ENCODE results near the gene SLC26A8. TPM values are rescaled to one million over a fixed set of nuclear protein-coding genes. Genes with fewer than 3 reads are reported as not detected.

The SLC26A8 gene
- total and polyA plus RNA-seq, 3 experiments from 2014 or later, result not detected

DNA sequence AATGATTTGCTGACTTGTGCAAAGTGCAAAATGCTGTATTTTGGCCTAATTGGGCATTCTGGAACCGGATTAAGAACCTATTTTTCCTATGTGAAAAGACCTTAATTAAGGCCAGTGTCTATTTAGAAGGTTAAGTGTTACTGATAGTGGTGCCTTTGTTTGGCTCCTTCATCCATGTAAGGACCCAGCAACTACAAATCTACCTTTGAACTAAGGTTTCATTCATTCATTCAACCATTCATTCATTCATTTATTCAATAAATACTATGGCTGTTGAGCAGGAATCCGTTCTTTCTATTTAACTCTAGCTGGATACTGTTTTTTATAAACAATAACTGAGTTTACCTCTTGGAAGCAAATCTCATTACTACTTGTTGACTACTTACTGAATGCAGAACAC lies 36.8 kb upstream of the SLC26A8 start:
- H3K4me3 Mint-ChIP-seq, result no peak overlapping the region
- CTCF ChIA-PET, result interaction anchor here (1.3 kb wide), 1 partner anchor 32 kb away, joined by 3 read pairs; no protein-coding TSS in a partner anchor
- H3K27ac Mint-ChIP-seq, result no peak overlapping the region
- Histone ChIP-seq H3K27me3 (ENCODE audit: insufficient read depth, low read length, poor library complexity, severe bottlenecking) (no peaks in the 10 kb centered on the region), H3K27ac (ENCODE audit: low read depth, low read length) (no peak overlapping the region), H3K4me1 (ENCODE audit: insufficient read depth, low read length) (peaks cover 13% of the 10 kb centered on the region), H3K36me3 (ENCODE audit: insufficient read depth, low read length) (peaks cover 8% of the 10 kb centered on the region), H3K4me3 (ENCODE audit: low read length) (no peak overlapping the region), H3K9me3 (ENCODE audit: low read length) (no peaks in the 10 kb centered on the region)
- peaks cover 45 to 69% (median 51%) of the 10 kb centered on the region in 3 donors for H3K4me1 Mint-ChIP-seq
- H3K36me3 Mint-ChIP-seq, result peaks cover 8 to 59% (median 31%) of the 10 kb centered on the region in 3 donors
- POLR2A ChIA-PET, result no interaction called here
- no peak for DNase-seq
- H3K9me3 Mint-ChIP-seq, result no peaks in the 10 kb centered on the region
- no peaks in the 10 kb centered on the region for H3K27me3 Mint-ChIP-seq

DNA sequence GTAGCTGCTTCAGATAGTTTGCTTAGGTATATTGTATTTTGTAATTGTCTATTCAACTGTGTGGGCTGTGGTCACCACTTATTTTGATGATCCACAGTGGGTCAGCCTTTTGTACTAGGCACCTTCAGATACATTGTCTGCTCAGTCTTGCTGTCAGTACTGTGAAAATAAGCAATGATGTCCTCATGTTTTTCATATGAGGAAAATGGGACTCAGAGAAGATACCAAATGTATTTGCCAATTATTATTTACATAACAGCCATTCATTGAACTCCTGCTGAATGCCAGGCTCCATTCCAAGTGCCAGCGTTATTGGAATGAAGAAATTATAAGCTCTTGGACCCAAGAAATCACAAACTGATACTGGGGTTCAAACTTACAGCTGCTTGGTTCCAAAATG lies 31.7 kb upstream of the SLC26A8 start:
- no peak overlapping the region for H3K27ac ChIP-seq (ENCODE audit: low read depth, low read length)

DNA sequence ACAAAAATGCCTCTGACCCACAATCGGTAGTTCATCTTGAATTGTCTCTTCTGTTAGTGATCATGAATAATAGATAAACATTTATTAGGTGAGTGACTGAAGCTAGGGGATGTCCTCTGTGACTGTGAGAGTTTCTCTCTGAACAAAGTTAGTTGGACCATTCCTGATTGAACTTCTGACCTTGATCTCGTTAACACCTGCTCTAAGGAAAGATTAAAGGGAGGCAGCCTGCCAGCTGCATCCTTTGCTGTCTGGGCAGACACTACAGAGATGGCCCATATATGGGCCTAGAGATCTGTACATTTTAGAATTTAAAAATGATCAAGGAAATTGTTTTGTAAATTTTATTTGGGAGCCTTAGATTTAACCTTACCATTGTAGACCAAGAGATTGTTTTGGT lies 30.5 kb upstream of the SLC26A8 start:
- Histone ChIP-seq H3K4me1 (ENCODE audit: insufficient read depth, low read length) (peaks cover 13% of the 10 kb centered on the region), H3K27me3 (ENCODE audit: insufficient read depth, low read length, poor library complexity, severe bottlenecking) (no peaks in the 10 kb centered on the region), H3K4me3 (ENCODE audit: low read length) (no peak overlapping the region), H3K9me3 (ENCODE audit: low read length) (no peaks in the 10 kb centered on the region), H3K27ac (ENCODE audit: low read depth, low read length) (no peak overlapping the region), H3K36me3 (ENCODE audit: insufficient read depth, low read length) (peaks cover 11% of the 10 kb centered on the region)
- Mint-ChIP-seq H3K27ac (peak overlapping the region in 3 of 8 donors; percentile 12 to 63 (median 44)), H3K4me3 (no peak overlapping the region), H3K36me3 (peaks cover 5 to 43% (median 9%) of the 10 kb centered on the region in 3 donors), H3K9me3 (no peaks in the 10 kb centered on the region), H3K4me1 (peaks cover 17 to 36% (median 17%) of the 10 kb centered on the region in 3 donors), H3K27me3 (no peaks in the 10 kb centered on the region)
- no peak for DNase-seq
- ChIA-PET CTCF (no interaction called here), POLR2A (no interaction called here)

More for the DNA sequence above, 31.7 kb upstream of the SLC26A8 start:
- no peak for DNase-seq
- Histone ChIP-seq H3K4me1 (ENCODE audit: insufficient read depth, low read length) (peaks cover 5% of the 10 kb centered on the region), H3K27me3 (ENCODE audit: insufficient read depth, low read length, poor library complexity, severe bottlenecking) (no peaks in the 10 kb centered on the region), H3K9me3 (ENCODE audit: low read length) (no peaks in the 10 kb centered on the region), H3K36me3 (ENCODE audit: insufficient read depth, low read length) (peaks cover 11% of the 10 kb centered on the region), H3K4me3 (ENCODE audit: low read length) (no peak overlapping the region)
- H3K4me1 Mint-ChIP-seq, result peaks cover 22 to 48% (median 29%) of the 10 kb centered on the region in 3 donors
- H3K27ac Mint-ChIP-seq, result peak overlapping the region in 1 of 8 donors; percentile 71
- ChIA-PET CTCF (no interaction called here), POLR2A (interaction anchor here (0.8 kb wide), 1 partner anchor 9 kb away, joined by 4 read pairs; no protein-coding TSS in a partner anchor)
- no peak overlapping the region for H3K4me3 Mint-ChIP-seq
- H3K9me3 Mint-ChIP-seq, result no peaks in the 10 kb centered on the region
- no peaks in the 10 kb centered on the region for H3K27me3 Mint-ChIP-seq
- H3K36me3 Mint-ChIP-seq, result peaks cover 5 to 55% (median 20%) of the 10 kb centered on the region in 3 donors

DNA sequence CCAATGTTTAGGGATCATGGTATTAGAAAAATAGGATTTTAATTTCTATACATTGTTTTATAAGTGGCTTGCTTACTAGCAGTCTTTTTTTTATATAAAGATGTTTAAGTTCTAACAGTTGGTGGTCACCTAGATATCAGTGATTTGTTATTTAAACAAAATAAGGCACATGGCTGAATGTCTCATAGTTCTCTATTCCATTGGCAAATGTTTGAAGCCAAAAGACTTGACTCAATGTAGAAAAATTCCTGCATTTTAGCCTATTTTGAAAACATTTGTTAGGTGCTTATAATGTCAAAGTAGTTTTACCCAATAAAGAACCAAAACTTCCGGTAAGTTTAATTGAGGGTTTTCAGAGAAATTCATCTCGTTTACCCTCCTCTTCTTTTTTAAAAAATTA lies 30.0 kb upstream of the SLC26A8 start:
- Histone ChIP-seq H3K36me3 (ENCODE audit: insufficient read depth, low read length) (peaks cover 6% of the 10 kb centered on the region), H3K4me3 (ENCODE audit: low read length) (no peak overlapping the region), H3K27me3 (ENCODE audit: insufficient read depth, low read length, poor library complexity, severe bottlenecking) (no peaks in the 10 kb centered on the region), H3K4me1 (ENCODE audit: insufficient read depth, low read length) (peaks cover 19% of the 10 kb centered on the region), H3K9me3 (ENCODE audit: low read length) (no peaks in the 10 kb centered on the region), H3K27ac (ENCODE audit: low read depth, low read length) (no peak overlapping the region)
- Mint-ChIP-seq H3K4me1 (peaks cover 14 to 31% (median 16%) of the 10 kb centered on the region in 3 donors), H3K9me3 (no peaks in the 10 kb centered on the region), H3K4me3 (no peak overlapping the region), H3K27me3 (no peaks in the 10 kb centered on the region), H3K27ac (no peak overlapping the region), H3K36me3 (peaks cover 2 to 37% (median 8%) of the 10 kb centered on the region in 3 donors)
- CTCF ChIA-PET, result no interaction called here
- DNase-seq, result no peak
- POLR2A ChIA-PET, result no interaction called here

DNA sequence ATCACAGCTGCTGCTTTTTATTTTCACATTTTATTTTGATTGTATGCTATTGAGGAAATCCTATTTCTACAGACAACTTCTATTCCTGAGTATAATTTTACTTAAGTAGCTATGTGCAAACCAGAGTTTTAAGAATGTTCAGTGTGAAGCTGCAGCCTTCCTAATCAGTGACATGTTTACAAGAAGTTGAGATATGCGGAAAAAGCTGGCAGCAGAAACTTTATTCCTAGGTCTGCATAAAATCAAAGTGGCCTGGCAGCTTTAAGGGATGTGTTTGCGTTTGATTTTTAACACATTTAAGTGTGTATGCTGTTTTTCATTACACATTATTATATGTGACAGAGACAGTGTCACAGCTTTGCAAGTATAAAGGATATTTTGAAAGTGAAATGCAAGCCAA lies 29.4 kb upstream of the SLC26A8 start:
- H3K27me3 Mint-ChIP-seq, result no peaks in the 10 kb centered on the region
- H3K4me1 Mint-ChIP-seq, result peaks cover 14 to 31% (median 14%) of the 10 kb centered on the region in 3 donors
- Histone ChIP-seq H3K27ac (ENCODE audit: low read depth, low read length) (no peak overlapping the region), H3K36me3 (ENCODE audit: insufficient read depth, low read length) (peaks cover 3% of the 10 kb centered on the region), H3K4me1 (ENCODE audit: insufficient read depth, low read length) (peaks cover 24% of the 10 kb centered on the region), H3K9me3 (ENCODE audit: low read length) (no peaks in the 10 kb centered on the region), H3K27me3 (ENCODE audit: insufficient read depth, low read length, poor library complexity, severe bottlenecking) (no peaks in the 10 kb centered on the region), H3K4me3 (ENCODE audit: low read length) (no peak overlapping the region)
- CTCF ChIA-PET, result no interaction called here
- no peaks in the 10 kb centered on the region for H3K9me3 Mint-ChIP-seq
- H3K36me3 Mint-ChIP-seq, result peaks cover 0 to 34% (median 6%) of the 10 kb centered on the region in 3 donors
- no peak for DNase-seq
- POLR2A ChIA-PET, result no interaction called here
- H3K4me3 Mint-ChIP-seq, result no peak overlapping the region
- H3K27ac Mint-ChIP-seq, result peak overlapping the region in 1 of 8 donors; percentile 3

DNA sequence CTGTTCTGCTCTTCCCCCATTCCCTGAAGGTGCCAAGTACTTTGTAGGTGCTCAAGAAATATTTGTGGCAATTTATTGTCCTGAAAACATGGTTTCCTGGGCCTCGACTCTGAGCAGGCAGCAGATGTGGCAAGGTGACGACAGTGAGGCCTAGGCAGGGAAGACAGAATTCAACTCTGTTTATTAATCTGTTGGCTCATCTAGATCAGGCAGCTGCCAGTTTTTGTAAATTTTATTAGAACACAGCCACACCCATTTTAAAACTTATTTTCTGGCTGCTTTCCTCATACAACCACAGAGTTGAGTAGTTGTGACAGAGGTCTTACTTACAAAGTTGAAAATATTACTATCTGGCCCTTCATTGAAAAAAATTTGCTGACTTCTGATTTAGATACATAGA lies 27.7 kb upstream of the SLC26A8 start:
- Mint-ChIP-seq H3K9me3 (no peaks in the 10 kb centered on the region), H3K4me3 (no peak overlapping the region), H3K27me3 (no peaks in the 10 kb centered on the region), H3K4me1 (peaks cover 15 to 30% (median 18%) of the 10 kb centered on the region in 3 donors), H3K27ac (no peak overlapping the region), H3K36me3 (peaks cover 2 to 29% (median 6%) of the 10 kb centered on the region in 3 donors)
- H3K27ac ChIP-seq (ENCODE audit: low read depth, low read length), result no peak overlapping the region
- CTCF ChIA-PET, result interaction anchor here (1.0 to 1.4 kb wide), 2 partner anchors 14 to 24 kb away, joined by 3 to 5 read pairs; partner anchors contain the start of gene MAPK14
- DNase-seq, result no peak
- H3K4me3 ChIP-seq (ENCODE audit: low read length), result no peak overlapping the region
- no peaks in the 10 kb centered on the region for H3K9me3 ChIP-seq (ENCODE audit: low read length)
- H3K27me3 ChIP-seq (ENCODE audit: insufficient read depth, low read length, poor library complexity, severe bottlenecking), result no peaks in the 10 kb centered on the region
- H3K4me1 ChIP-seq (ENCODE audit: insufficient read depth, low read length), result peaks cover 30% of the 10 kb centered on the region
- peaks cover 3% of the 10 kb centered on the region for H3K36me3 ChIP-seq (ENCODE audit: insufficient read depth, low read length)
- POLR2A ChIA-PET, result no interaction called here

DNA sequence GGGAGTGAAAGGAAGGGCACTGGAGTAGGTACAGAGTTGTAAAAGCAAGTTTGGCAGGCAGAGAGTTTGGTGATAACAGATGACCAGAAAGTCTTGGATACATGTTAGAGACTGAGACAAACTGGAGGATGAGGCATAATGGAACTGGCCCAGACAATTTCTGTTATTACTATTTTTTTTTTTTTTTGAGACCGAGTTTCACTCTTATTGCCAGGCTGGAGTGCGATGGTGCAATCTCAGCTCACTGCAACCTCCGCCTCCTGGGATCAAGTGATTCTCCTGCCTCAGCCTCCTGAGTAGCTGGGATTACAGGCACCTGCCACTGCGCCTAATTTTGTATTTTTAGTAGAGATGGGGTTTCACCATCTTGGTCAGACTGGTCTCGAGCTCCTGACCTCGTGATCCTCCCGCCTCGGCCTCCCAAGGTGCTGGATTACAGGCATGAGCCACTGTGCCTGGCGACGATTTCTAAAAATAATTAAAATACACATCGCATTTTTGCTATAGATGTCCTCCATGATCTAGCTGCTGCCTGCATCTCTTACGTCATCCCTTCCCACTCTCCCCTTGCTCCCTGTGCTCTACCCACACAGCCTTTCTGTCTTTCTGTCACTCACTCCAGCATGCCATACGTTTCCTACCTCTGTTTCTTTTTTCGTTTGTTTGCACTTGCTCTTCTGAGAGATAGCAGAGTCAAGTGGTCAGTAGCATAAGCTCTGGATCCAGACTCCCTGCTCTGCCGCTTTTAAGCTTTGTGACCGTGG lies 26.7 kb upstream of the SLC26A8 start:
- H3K36me3 Mint-ChIP-seq, result peaks cover 4 to 25% (median 5%) of the 10 kb centered on the region in 3 donors
- Histone ChIP-seq H3K27ac (ENCODE audit: low read depth, low read length) (no peak overlapping the region), H3K4me1 (ENCODE audit: insufficient read depth, low read length) (peaks cover 30% of the 10 kb centered on the region), H3K4me3 (ENCODE audit: low read length) (no peak overlapping the region), H3K36me3 (ENCODE audit: insufficient read depth, low read length) (peaks cover 3% of the 10 kb centered on the region), H3K9me3 (ENCODE audit: low read length) (no peaks in the 10 kb centered on the region), H3K27me3 (ENCODE audit: insufficient read depth, low read length, poor library complexity, severe bottlenecking) (no peaks in the 10 kb centered on the region)
- H3K27ac Mint-ChIP-seq, result no peak overlapping the region
- H3K4me1 Mint-ChIP-seq, result peaks cover 16 to 29% (median 23%) of the 10 kb centered on the region in 3 donors
- no peak for DNase-seq
- no peak overlapping the region for H3K4me3 Mint-ChIP-seq
- H3K27me3 Mint-ChIP-seq, result no peaks in the 10 kb centered on the region
- H3K9me3 Mint-ChIP-seq, result no peaks in the 10 kb centered on the region
- CTCF ChIA-PET, result interaction anchor here (1.0 to 1.4 kb wide), 2 partner anchors 13 to 23 kb away, joined by 3 to 5 read pairs; partner anchors contain the start of gene MAPK14
- POLR2A ChIA-PET, result no interaction called here

DNA sequence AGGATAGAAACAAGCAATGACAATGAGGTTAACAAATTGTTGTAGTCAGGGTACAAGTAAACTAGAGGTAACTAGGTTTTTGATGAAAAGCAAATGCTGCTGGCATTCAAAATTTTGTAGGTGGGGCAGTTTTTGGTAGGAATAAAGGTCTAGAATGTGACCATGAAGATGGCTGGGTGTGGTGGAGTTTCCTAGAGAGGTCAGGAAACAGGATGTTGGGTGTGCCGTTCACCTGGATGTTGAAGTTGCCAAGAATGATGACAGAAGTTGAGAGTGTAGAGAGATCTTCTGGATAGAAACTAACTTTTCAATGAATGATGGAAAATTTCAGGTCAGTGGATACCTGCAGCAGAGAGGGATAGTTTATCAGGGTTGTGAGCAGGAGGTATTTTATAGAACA lies 25.9 kb upstream of the SLC26A8 start:
- Histone ChIP-seq H3K36me3 (ENCODE audit: insufficient read depth, low read length) (peaks cover 3% of the 10 kb centered on the region), H3K27ac (ENCODE audit: low read depth, low read length) (no peak overlapping the region), H3K9me3 (ENCODE audit: low read length) (no peaks in the 10 kb centered on the region), H3K4me1 (ENCODE audit: insufficient read depth, low read length) (peaks cover 30% of the 10 kb centered on the region), H3K27me3 (ENCODE audit: insufficient read depth, low read length, poor library complexity, severe bottlenecking) (no peaks in the 10 kb centered on the region), H3K4me3 (ENCODE audit: low read length) (no peak overlapping the region)
- Mint-ChIP-seq H3K4me1 (peaks cover 13 to 24% (median 19%) of the 10 kb centered on the region in 3 donors), H3K9me3 (no peaks in the 10 kb centered on the region), H3K36me3 (peaks cover 3 to 21% (median 4%) of the 10 kb centered on the region in 3 donors), H3K4me3 (no peak overlapping the region), H3K27ac (no peak overlapping the region), H3K27me3 (no peaks in the 10 kb centered on the region)
- no peak for DNase-seq
- ChIA-PET CTCF (no interaction called here), POLR2A (no interaction called here)

Data from CD8-positive, alpha-beta memory T cell (primary cell).